Measurements from ENCODE around the gene CRACR2B. TPM values are rescaled to one million over a fixed set of nuclear protein-coding genes. Genes with fewer than 3 reads are reported as not detected.

The CRACR2B gene
- 10.3 and 19.3 TPM in 2 replicates for total RNA-seq (ENCODE audit: low replicate concordance)
- long read RNA-seq = 0 reads

DNA sequence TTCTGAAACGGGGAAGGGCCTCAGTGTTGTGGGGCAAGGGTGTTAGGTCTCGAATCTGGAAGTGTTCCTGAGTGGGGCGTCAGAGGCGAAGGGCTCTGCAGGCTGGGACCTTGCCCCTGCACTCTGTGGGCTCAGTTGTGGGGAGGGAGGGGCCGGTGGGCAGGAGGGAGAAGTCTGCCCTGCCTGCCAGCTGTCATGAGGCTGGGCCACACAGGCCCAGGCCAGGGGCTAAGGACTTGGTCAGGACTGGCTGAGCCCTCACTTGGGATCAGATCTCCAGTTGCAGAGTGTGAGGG is at the start of gene CRACR2B:
CRACR2B (plus strand) TSS at position 23 of the 296 bp plus-strand sequence. CDS start 689 bp downstream, outside the sequence.
- H3K4me3 Mint-ChIP-seq = peak within 1 kb of the TSS; percentile 83
- H3K9me3 Mint-ChIP-seq = no peaks in the 10 kb centered on the region
- peaks cover 45% of the 10 kb centered on the region for H3K27me3 Mint-ChIP-seq
- H3K4me1 Mint-ChIP-seq (ENCODE audit: unreplicated experiment) = peaks cover 10% of the 10 kb centered on the region
- no peak for DNase-seq (ENCODE audit: extremely low spot score, unreplicated experiment)
- peak within 1 kb of the TSS; percentile 56 for H3K27ac Mint-ChIP-seq
- no peak for TF ChIP-seq CTCF (conservative IDR thresholded peaks at IDR 0.05)
- no peaks in the 10 kb centered on the region for H3K36me3 Mint-ChIP-seq

DNA sequence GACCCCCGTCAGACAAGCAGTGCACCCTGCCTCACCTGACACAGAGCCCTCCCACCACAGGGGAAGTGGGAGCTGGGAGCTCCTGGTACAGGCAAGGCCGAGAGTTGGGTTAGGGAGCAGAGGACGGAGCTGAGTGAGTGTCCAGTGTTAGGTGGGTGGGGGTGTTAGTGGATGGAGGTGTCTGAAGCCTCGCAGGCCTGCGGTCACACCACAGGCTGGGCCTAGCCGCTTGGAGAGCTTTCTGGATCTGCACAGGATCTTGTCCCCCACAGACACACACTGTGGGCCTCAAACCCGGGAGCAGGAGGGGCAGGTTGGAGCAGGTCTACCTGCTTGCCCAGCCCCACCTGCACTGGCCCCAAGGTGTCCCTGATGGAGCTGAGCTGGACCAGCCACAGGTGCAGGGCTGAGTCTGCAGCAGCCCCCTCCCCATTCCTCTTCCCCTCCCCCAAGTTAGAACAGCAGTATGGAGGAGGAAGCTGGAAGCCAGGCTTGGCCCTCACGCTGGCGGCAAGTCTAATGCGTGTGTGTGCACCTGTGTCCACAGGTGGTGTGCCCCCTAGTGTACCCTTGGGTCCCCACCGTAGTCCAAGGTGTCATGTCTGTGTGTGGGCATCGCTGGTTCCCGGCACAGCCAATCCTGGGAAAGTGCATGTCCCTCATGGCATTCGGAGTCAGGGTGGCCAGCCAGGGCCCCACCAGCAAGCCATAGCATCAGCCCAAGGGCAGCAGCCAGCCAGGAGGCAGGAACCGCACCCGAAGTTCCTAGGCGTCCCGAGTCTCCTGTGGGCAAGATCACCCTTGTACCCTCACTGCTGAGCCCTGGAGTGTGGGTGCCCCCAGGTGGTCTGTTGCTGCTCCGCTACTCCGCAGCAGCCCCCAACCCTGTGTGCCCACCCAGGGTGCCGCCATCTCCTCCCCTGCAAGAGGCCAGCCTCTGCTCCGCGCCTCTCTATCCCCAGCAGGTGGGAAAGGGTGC is 48.5 kb upstream of the CRACR2B start:
- no peak for TF ChIP-seq CTCF (conservative IDR thresholded peaks at IDR 0.05)
- Mint-ChIP-seq H3K27ac (no peak overlapping the region), H3K36me3 (no peaks in the 10 kb centered on the region), H3K9me3 (no peaks in the 10 kb centered on the region), H3K4me1 (ENCODE audit: unreplicated experiment) (peaks cover 12% of the 10 kb centered on the region), H3K4me3 (peak overlapping the region; percentile 44), H3K27me3 (no peaks in the 10 kb centered on the region)
- DNase-seq (ENCODE audit: extremely low spot score, unreplicated experiment) = no peak

GRCh38 chr11:779955-780532 is 47.7 kb upstream of the CRACR2B start:
- no peak overlapping the region for H3K27ac Mint-ChIP-seq
- H3K9me3 Mint-ChIP-seq = no peaks in the 10 kb centered on the region
- no peaks in the 10 kb centered on the region for H3K36me3 Mint-ChIP-seq
- no peak for DNase-seq (ENCODE audit: extremely low spot score, unreplicated experiment)
- peak overlapping the region; percentile 20 for H3K4me3 Mint-ChIP-seq
- no peak for TF ChIP-seq CTCF (conservative IDR thresholded peaks at IDR 0.05)
- no peaks in the 10 kb centered on the region for H3K27me3 Mint-ChIP-seq
- peaks cover 12% of the 10 kb centered on the region for H3K4me1 Mint-ChIP-seq (ENCODE audit: unreplicated experiment)

DNA sequence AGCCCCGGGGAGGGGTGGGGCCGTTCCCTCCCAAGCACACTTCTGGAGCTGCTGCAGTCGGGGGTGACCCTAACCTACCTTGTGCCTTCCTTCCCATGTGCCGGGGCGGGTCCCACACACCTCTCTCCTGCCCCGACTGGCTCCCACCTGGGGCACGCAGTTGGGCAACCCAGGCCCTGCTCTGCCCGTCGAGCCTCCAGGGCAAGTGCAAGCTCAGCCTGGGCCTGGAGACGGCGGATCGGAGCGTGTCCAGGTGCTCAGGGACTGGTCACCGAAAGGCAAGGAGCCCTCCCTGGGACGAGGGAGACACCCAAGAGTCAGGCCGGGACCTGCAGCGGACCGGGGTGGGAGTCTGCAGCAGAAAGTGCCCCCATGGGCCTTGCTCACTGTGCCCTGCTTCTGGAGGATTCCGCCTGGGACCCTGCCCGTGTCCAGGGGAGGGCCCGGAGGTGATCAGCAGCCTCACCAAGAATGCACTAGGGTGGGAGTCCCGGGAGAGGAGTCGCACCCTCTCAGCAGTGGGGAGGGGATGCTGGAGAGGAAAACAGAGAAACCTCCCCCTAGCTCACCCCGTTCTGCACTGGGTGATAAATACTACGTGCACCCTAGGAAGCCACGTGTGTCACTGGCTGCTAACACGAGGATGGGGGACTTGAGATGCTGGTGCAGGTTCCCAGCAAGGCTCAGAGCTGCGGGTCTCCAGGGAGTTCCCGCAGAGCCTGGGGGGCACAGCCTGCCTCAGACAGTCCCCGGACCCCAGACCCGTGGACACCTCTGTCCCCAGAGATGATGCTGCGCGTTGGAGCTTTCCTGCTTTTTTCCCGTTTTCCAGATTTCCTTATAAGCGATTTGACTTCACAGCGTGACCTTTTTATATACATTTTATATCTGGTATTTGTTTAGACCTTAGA is 45.2 kb upstream of the CRACR2B start:
- H3K9me3 Mint-ChIP-seq = no peaks in the 10 kb centered on the region
- H3K4me3 Mint-ChIP-seq = no peak overlapping the region
- H3K27ac Mint-ChIP-seq = no peak overlapping the region
- no peaks in the 10 kb centered on the region for H3K27me3 Mint-ChIP-seq
- no peak for TF ChIP-seq CTCF (conservative IDR thresholded peaks at IDR 0.05)
- DNase-seq (ENCODE audit: extremely low spot score, unreplicated experiment) = no peak
- H3K36me3 Mint-ChIP-seq = no peaks in the 10 kb centered on the region
- H3K4me1 Mint-ChIP-seq (ENCODE audit: unreplicated experiment) = peaks cover 12% of the 10 kb centered on the region

DNA sequence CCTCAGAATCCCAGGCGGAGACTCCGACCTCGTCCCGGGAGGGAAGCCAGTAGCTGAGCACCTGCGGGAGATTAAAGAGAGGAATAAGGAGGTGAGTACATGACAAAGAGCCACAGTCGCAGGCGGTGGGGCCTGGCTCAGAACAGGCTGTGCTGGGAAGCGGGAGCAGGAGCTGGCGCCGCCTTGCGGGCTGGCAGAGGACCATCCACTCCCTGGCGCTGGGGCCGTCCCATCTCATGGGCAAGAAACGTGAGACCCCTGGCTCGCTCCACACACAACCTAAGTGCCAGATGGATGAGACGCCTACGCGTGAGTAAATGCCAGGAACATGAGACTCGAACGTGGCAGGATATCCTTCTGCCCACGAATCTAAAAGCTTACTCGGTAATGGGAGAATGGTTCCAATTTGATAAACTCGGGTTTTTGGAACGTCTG is 44.1 kb upstream of the CRACR2B start:
- DNase-seq (ENCODE audit: extremely low spot score, unreplicated experiment) = no peak
- H3K4me1 Mint-ChIP-seq (ENCODE audit: unreplicated experiment) = peaks cover 12% of the 10 kb centered on the region
- H3K36me3 Mint-ChIP-seq = no peaks in the 10 kb centered on the region
- H3K27ac Mint-ChIP-seq = peak overlapping the region; percentile 89
- peak overlapping the region; percentile 73 for H3K4me3 Mint-ChIP-seq
- no peaks in the 10 kb centered on the region for H3K9me3 Mint-ChIP-seq
- peak; percentile 88 for TF ChIP-seq CTCF (conservative IDR thresholded peaks at IDR 0.05)
- no peaks in the 10 kb centered on the region for H3K27me3 Mint-ChIP-seq

Measured in type B pancreatic cell (in vitro differentiated cells).